B cell (primary cell): ENCODE results near the gene CRABP1. TPM values are rescaled to one million over a fixed set of nuclear protein-coding genes. Genes with fewer than 3 reads are reported as not detected.

Experiments
- ATAC-seq: fragments of 200-7000 bp; cut with Tn5 transposase; one replicate; pipeline ENCODE4 v1.10.0; 2021; ENCODE audit warnings: low read depth, mild to moderate bottlenecking, moderate number of reproducible peaks, moderate library complexity
- CTCF ChIA-PET: fragments of 350-600 bp; sonication (Branson Sonifier 250); formaldehyde crosslinking; loops from one replicate; lab custom pipeline; 2021; ENCODE audit warnings: antibody characterized with exemption, inconsistent platforms; lab: Charles Lee
- POLR2A ChIA-PET: fragments of 350-600 bp; sonication (Branson Sonifier 250); formaldehyde crosslinking; loops from one replicate; lab custom pipeline; 2021; ENCODE audit warnings: antibody characterized with exemption; lab: Charles Lee
- DNase-seq: peaks from one replicate; pipeline ENCODE4 v3.0.0; 2013
- H2AFZ ChIP-seq: 2 replicates; pipeline ENCODE4 v1.6.1; 2012; ENCODE audit warnings: mild to moderate bottlenecking, low read depth, low read length; ENCODE audit not compliant: insufficient read depth, poor library complexity, severe bottlenecking
- H3K27ac ChIP-seq, 2 donors: 1 replicate in 1 of 2; 2 replicates in 1 of 2; pipeline ENCODE4 v1.5.1; 2012 to 2013; ENCODE audit warnings: low read length in 2 of 2, mild to moderate bottlenecking in 2 of 2, moderate library complexity in 1 of 2
- H3K27me3 ChIP-seq, 4 experiments: fragments of 200-600 bp in 1 of 4; sonication (generic) in 1 of 4; replicated peaks in 1 of 4; 1 replicate in 2 of 4; 2 replicates in 2 of 4; pipeline versions ENCODE4 v1.6.1 to v1.7.0; 2013 to 2016; ENCODE audit warnings: low read length in 3 of 4, mild to moderate bottlenecking in 2 of 4, mixed read lengths in 1 of 4, moderate library complexity in 1 of 4; ENCODE audit not compliant: insufficient read depth in 4 of 4, control insufficient read depth in 3 of 4; ENCODE audit errors: control extremely low read depth in 1 of 4
- H3K36me3 ChIP-seq, 2 experiments: replicated peaks in 1 of 2; 1 replicate in 1 of 2; 2 replicates in 1 of 2; pipeline versions ENCODE4 v1.6.1 to v1.7.1; 2013; ENCODE audit warnings: low read length in 1 of 2; ENCODE audit not compliant: insufficient read depth in 2 of 2, control insufficient read depth in 1 of 2; ENCODE audit errors: control extremely low read depth in 1 of 2, extremely low read depth in 1 of 2
- H3K4me1 ChIP-seq, 2 donors: fragments of 200-600 bp in 1 of 2; sonication (generic) in 1 of 2; 1 replicate in 1 of 2; 2 replicates in 1 of 2; pipeline versions ENCODE4 v1.5.1 to v1.6.1; 2013 to 2017; ENCODE audit warnings: low read length in 2 of 2; ENCODE audit not compliant: control insufficient read depth in 2 of 2, insufficient read depth in 2 of 2
- H3K4me2 ChIP-seq: replicated peaks from 2 replicates; pipeline ENCODE3; 2012; ENCODE audit warnings: mild to moderate bottlenecking, low read depth, low read length; ENCODE audit not compliant: poor library complexity, severe bottlenecking
- H3K4me3 ChIP-seq, 5 experiments: fragments of 200-600 bp in 1 of 5; sonication (generic) in 1 of 5; 1 replicate in 3 of 5; 2 replicates in 2 of 5; pipeline versions ENCODE4 v1.5.1 to v1.7.0; 2011 to 2016; ENCODE audit warnings: low read length in 4 of 5, mild to moderate bottlenecking in 4 of 5, low read depth in 2 of 5, control low read depth in 1 of 5, moderate library complexity in 1 of 5; ENCODE audit not compliant: insufficient read depth in 1 of 5; ENCODE audit errors: control extremely low read depth in 1 of 5, extremely low read depth in 1 of 5
- H3K79me2 ChIP-seq: fragments of 200-600 bp; sonication (generic); one replicate; pipeline ENCODE4 v1.6.0; 2016; ENCODE audit warnings: low read length; ENCODE audit not compliant: control insufficient read depth, insufficient read depth
- H3K9ac ChIP-seq: fragments of 200-600 bp; sonication (generic); 2 replicates; pipeline ENCODE4 v1.6.1; 2017; ENCODE audit warnings: mild to moderate bottlenecking, low read length, moderate library complexity
- H3K9me3 ChIP-seq, 3 donors: one replicate each; pipeline versions ENCODE4 v1.6.1 to v1.7.1; 2013; ENCODE audit warnings: low read length in 2 of 3; ENCODE audit not compliant: control insufficient read depth in 2 of 3, insufficient read depth in 1 of 3; ENCODE audit errors: control extremely low read depth in 1 of 3
- H4K20me1 ChIP-seq: 2 replicates; pipeline ENCODE4 v1.6.0; 2012; ENCODE audit warnings: mild to moderate bottlenecking, low read length; ENCODE audit not compliant: insufficient read depth, control insufficient read depth, poor library complexity, severe bottlenecking
- H3K27ac Mint-ChIP-seq: one replicate; pipeline ENCODE4 v1.8.0; 2021; ENCODE audit warnings: mixed read lengths
- H3K27me3 Mint-ChIP-seq: one replicate; pipeline ENCODE4 v1.8.0; 2021; ENCODE audit warnings: mixed read lengths
- H3K4me1 Mint-ChIP-seq: one replicate; pipeline ENCODE4 v1.8.0; 2021; ENCODE audit warnings: mixed read lengths
- H3K4me3 Mint-ChIP-seq: one replicate; pipeline ENCODE4 v1.8.0; 2021; ENCODE audit warnings: mixed read lengths
- H3K9me3 Mint-ChIP-seq: one replicate; pipeline ENCODE4 v1.8.0; 2022; ENCODE audit warnings: mixed read lengths; ENCODE audit not compliant: insufficient read depth
- EZH2 ChIP-seq: IDR thresholded peaks from 2 replicates; pipeline ENCODE4 v1.6.1; 2012; ENCODE audit warnings: borderline replicate concordance, low read depth, mild to moderate bottlenecking, moderate library complexity, low read length; ENCODE audit not compliant: insufficient read depth, poor library complexity, severe bottlenecking
- WGBS: methylation state at CpG from one replicate; pipeline ENCODE4 v1.1.5; 2013; ENCODE audit warnings: missing lambda C conversion rate; ENCODE audit not compliant: insufficient coverage; 5-methylcytosine and 5-hydroxymethylcytosine counted together
- intact Hi-C: fragments of 100-400 bp; cut with micrococcal nuclease; formaldehyde crosslinking; loops from one replicate; pipeline ENCODE4 v1.10.0; 2022
- polyA plus RNA-seq: library from polyadenylated mRNA; depleted of rRNA; stranded (reverse); fragments of >200 nt; gene quantifications from 2 replicates; pipeline ENCODE4 v1.2.3, GENCODE V29; 2012
- total RNA-seq, 2 donors: library from RNA; stranded (reverse); fragments of 120-200 nt in 1 of 2; gene quantifications; 1 replicate in 1 of 2; 2 replicates in 1 of 2; pipeline versions ENCODE4 v1.2.3 to v1.2.4, GENCODE V29; 2013 to 2022
- TF ChIP-seq, protein P1 (sequence below): fragments of 200-600 bp; IDR thresholded peaks from one replicate; pipeline ENCODE4 v1.8.0; 2022; ENCODE audit warnings: antibody characterized with exemption, mild to moderate bottlenecking

The CRABP1 gene
- total and polyA plus RNA-seq, 2 donors (not counting 1 experiment from before 2014, with no cell fraction given) = not detected

DNA sequence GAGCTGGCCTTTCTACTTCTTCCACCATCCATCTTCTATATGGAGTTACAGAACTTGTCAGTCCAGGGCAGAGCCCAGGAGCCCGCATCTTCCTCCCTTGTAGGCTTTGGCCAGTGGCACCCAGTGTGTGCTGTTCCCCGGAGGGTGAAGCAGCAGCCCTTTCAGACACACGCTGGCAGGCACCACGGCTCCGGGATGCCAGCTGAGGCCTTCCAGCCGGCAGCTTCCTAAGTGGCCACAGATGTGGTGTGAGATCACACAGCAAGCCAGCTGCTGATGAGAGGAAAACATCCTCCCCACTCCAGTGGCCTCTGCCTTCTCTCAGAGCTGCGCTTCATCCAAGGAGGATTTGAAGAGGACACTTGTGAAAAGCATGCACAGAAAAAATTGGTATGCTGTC is 24.1 kb downstream of the CRABP1 start:
- H3K4me2 ChIP-seq = no peak overlapping the region
- DNase-seq (no peak), ATAC-seq (no peak)
- H3K9ac ChIP-seq = no peak overlapping the region
- ChIA-PET POLR2A (no interaction called here), CTCF (no interaction called here)
- no peak overlapping the region for H2AFZ ChIP-seq
- Mint-ChIP-seq H3K27ac (no peak overlapping the region), H3K4me1 (no peaks in the 10 kb centered on the region), H3K4me3 (no peak overlapping the region), H3K9me3 (no peaks in the 10 kb centered on the region), H3K27me3 (peaks cover 27% of the 10 kb centered on the region)
- no peaks in the 10 kb centered on the region for H3K9me3 ChIP-seq
- no peak overlapping the region for H3K27ac ChIP-seq
- no peaks in the 10 kb centered on the region for H3K36me3 ChIP-seq
- H3K27me3 ChIP-seq = peaks cover 0 to 11% (median 2%) of the 10 kb centered on the region in 4 experiments
- H4K20me1 ChIP-seq = no peaks in the 10 kb centered on the region
- intact Hi-C loops = no loop called here
- TF ChIP-seq, protein P1, sequence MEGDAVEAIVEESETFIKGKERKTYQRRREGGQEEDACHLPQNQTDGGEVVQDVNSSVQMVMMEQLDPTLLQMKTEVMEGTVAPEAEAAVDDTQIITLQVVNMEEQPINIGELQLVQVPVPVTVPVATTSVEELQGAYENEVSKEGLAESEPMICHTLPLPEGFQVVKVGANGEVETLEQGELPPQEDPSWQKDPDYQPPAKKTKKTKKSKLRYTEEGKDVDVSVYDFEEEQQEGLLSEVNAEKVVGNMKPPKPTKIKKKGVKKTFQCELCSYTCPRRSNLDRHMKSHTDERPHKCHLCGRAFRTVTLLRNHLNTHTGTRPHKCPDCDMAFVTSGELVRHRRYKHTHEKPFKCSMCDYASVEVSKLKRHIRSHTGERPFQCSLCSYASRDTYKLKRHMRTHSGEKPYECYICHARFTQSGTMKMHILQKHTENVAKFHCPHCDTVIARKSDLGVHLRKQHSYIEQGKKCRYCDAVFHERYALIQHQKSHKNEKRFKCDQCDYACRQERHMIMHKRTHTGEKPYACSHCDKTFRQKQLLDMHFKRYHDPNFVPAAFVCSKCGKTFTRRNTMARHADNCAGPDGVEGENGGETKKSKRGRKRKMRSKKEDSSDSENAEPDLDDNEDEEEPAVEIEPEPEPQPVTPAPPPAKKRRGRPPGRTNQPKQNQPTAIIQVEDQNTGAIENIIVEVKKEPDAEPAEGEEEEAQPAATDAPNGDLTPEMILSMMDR = no peak
- TF ChIP-seq EZH2 = no peak
- H3K79me2 ChIP-seq = no peaks in the 10 kb centered on the region
- WGBS = 96% methylated on average over 7 of the region's 7 CpGs
- H3K4me3 ChIP-seq = no peak overlapping the region
- no peaks in the 10 kb centered on the region for H3K4me1 ChIP-seq

DNA sequence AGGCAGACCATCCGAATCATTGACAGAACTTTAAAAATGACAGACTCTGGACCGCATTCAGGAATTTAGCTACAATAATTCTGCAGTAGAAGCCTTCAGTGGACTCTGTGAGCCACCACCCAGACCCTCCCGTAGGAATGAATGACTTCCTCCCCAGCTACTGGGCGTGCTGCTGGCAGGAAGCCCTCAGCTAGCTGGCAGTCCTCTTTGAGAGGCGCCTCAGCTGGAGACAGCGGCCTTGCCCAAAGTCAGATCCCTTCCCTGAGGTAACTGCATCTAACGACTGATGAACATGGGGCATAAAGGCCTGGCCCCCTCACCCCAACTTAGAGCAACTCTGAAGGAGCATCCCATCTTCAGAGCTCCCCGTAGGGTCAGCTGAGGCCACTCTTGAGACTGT is 25.8 kb downstream of the CRABP1 start:
- CTCF ChIA-PET = no interaction called here

More for the DNA sequence above, 25.8 kb downstream of the CRABP1 start:
- no peak overlapping the region for H3K4me3 Mint-ChIP-seq
- no peak overlapping the region for H3K27ac Mint-ChIP-seq
- H3K9me3 ChIP-seq = no peaks in the 10 kb centered on the region
- H3K36me3 ChIP-seq = no peaks in the 10 kb centered on the region
- no peak overlapping the region for H3K27ac ChIP-seq
- no peaks in the 10 kb centered on the region for H3K9me3 Mint-ChIP-seq
- peaks cover 27% of the 10 kb centered on the region for H3K27me3 Mint-ChIP-seq
- POLR2A ChIA-PET = no interaction called here
- no peaks in the 10 kb centered on the region for H4K20me1 ChIP-seq
- no peak overlapping the region for H3K4me2 ChIP-seq
- DNase-seq (no peak), ATAC-seq (no peak)
- H3K4me3 ChIP-seq = no peak overlapping the region
- no peak overlapping the region for H3K9ac ChIP-seq
- no peak overlapping the region for H2AFZ ChIP-seq
- no peaks in the 10 kb centered on the region for H3K4me1 ChIP-seq
- H3K27me3 ChIP-seq = peaks cover 0 to 11% (median 2%) of the 10 kb centered on the region in 4 experiments
- WGBS = 26% methylated on average over 8 of the region's 8 CpGs
- no peaks in the 10 kb centered on the region for H3K79me2 ChIP-seq
- TF ChIP-seq, protein P1 = no peak
- no peak for TF ChIP-seq EZH2
- intact Hi-C loops = no loop called here
- no peaks in the 10 kb centered on the region for H3K4me1 Mint-ChIP-seq
